HEK293 (cell line): ENCODE data around the gene SIX2.
A peak's percentile ranks its signal among the peaks of the same experiment; 100 is the strongest.
"Not testable (repeated sequence)": the region's sequence is repeated elsewhere in the genome, so short reads cannot be mapped to it uniquely, and the experiment has no call there.

Source experiments
- CTCF ChIA-PET: fragments of 350-600 bp; formaldehyde crosslinking; extraction: SDS; loops from one replicate; lab custom pipeline; 2021; ENCODE audit warnings: antibody characterized with exemption; lab: Yijun Ruan, JAX
- POLR2A ChIA-PET: fragments of 300-600 bp; formaldehyde crosslinking; extraction: SDS; loops from one replicate; lab custom pipeline; 2020; ENCODE audit warnings: antibody characterized with exemption, inconsistent platforms; lab: Yijun Ruan, JAX
- H3K27ac ChIP-seq: fragments of 200-500 bp; sonication (Bioruptor generic); 2 replicates; pipeline ENCODE4 v1.5.1; 2014; ENCODE audit warnings: low read depth, low read length, control low read depth, inconsistent platforms; ENCODE audit errors: extremely low read depth
- H3K36me3 ChIP-seq, 2 experiments: fragments of 200-500 bp in 1 of 2; sonication (Bioruptor generic) in 1 of 2; 1 replicate in 1 of 2; 2 replicates in 1 of 2; pipeline ENCODE4 v1.5.1; 2014 to 2017; ENCODE audit warnings: inconsistent platforms in 2 of 2, low read length in 2 of 2; ENCODE audit not compliant: control insufficient read depth in 2 of 2, insufficient read depth in 1 of 2
- H3K4me1 ChIP-seq: fragments of 200-500 bp; sonication (Bioruptor generic); 2 replicates; pipeline ENCODE4 v1.5.1; 2014; ENCODE audit warnings: mild to moderate bottlenecking, low read length, inconsistent platforms; ENCODE audit not compliant: control insufficient read depth, insufficient read depth
- H3K4me3 ChIP-seq: 2 replicates; pipeline ENCODE4 v1.5.1; 2011; ENCODE audit warnings: low read depth, mild to moderate bottlenecking, control low read depth, low read length, moderate library complexity
- H3K9me3 ChIP-seq: fragments of 200-500 bp; sonication (Bioruptor generic); 2 replicates; pipeline ENCODE4 v1.5.1; 2014; ENCODE audit warnings: low read depth, low read length, inconsistent platforms; ENCODE audit not compliant: control insufficient read depth, insufficient read depth
- GLI2 ChIP-seq: fragments of 450-650 bp; formaldehyde crosslinking; IDR thresholded peaks from 2 replicates; pipeline ENCODE4; 2017; ENCODE audit warnings: missing biosample characterization, missing genetic modification characterization, low read depth, borderline replicate concordance
- GLIS2 ChIP-seq: fragments of 450-650 bp; formaldehyde crosslinking; IDR thresholded peaks from 2 replicates; pipeline ENCODE4 v1.5.1; 2016; ENCODE audit warnings: missing biosample characterization, missing genetic modification characterization
- SCRT2 ChIP-seq: fragments of 450-650 bp; formaldehyde crosslinking; IDR thresholded peaks from 2 replicates; pipeline ENCODE4 v1.5.1; 2016; ENCODE audit warnings: missing biosample characterization, missing genetic modification characterization
- ZBTB20 ChIP-seq: fragments of 450-650 bp; formaldehyde crosslinking; IDR thresholded peaks from 2 replicates; pipeline ENCODE4 v1.5.1; 2016; ENCODE audit warnings: missing biosample characterization, missing genetic modification characterization
- ZNF112 ChIP-seq: fragments of 450-650 bp; formaldehyde crosslinking; IDR thresholded peaks from 2 replicates; pipeline ENCODE4 v1.5.0; 2017; ENCODE audit warnings: missing biosample characterization, missing genetic modification characterization
- ZNF138 ChIP-seq: fragments of 450-650 bp; formaldehyde crosslinking; IDR thresholded peaks from 2 replicates; pipeline ENCODE4 v1.5.1; 2016; ENCODE audit warnings: missing biosample characterization, missing genetic modification characterization, borderline replicate concordance
- ZNF157 ChIP-seq: fragments of 450-650 bp; formaldehyde crosslinking; IDR thresholded peaks from 2 replicates; pipeline ENCODE4 v1.5.1; 2016; ENCODE audit warnings: missing biosample characterization, missing genetic modification characterization
- ZNF221 ChIP-seq: fragments of 450-650 bp; formaldehyde crosslinking; IDR thresholded peaks from 2 replicates; pipeline ENCODE4 v1.5.1; 2017; ENCODE audit warnings: missing biosample characterization, missing genetic modification characterization, borderline replicate concordance
- ZNF239 ChIP-seq: fragments of 450-650 bp; formaldehyde crosslinking; IDR thresholded peaks from 2 replicates; pipeline ENCODE4 v1.5.1; 2016; ENCODE audit warnings: missing biosample characterization, missing genetic modification characterization
- ZNF24 ChIP-seq: fragments of 450-650 bp; formaldehyde crosslinking; IDR thresholded peaks from 2 replicates; pipeline ENCODE4 v1.5.1; 2016; ENCODE audit warnings: missing biosample characterization, missing genetic modification characterization
- ZNF341 ChIP-seq: fragments of 450-650 bp; formaldehyde crosslinking; IDR thresholded peaks from 2 replicates; pipeline ENCODE4; 2016; ENCODE audit warnings: low read depth, missing biosample characterization, missing genetic modification characterization
- ZNF366 ChIP-seq: fragments of 450-650 bp; formaldehyde crosslinking; conservative IDR thresholded peaks from 2 replicates; pipeline ENCODE4 v1.5.1; 2016; ENCODE audit warnings: missing biosample characterization, missing genetic modification characterization
- ZNF510 ChIP-seq: fragments of 450-650 bp; formaldehyde crosslinking; IDR thresholded peaks from 2 replicates; pipeline ENCODE4 v1.5.1; 2018; ENCODE audit warnings: mild to moderate bottlenecking, missing genetic modification characterization, missing biosample characterization; ENCODE audit not compliant: insufficient replicate concordance
- ZNF585B ChIP-seq: fragments of 450-650 bp; formaldehyde crosslinking; IDR thresholded peaks from 2 replicates; pipeline ENCODE4 v1.5.1; 2016; ENCODE audit warnings: missing biosample characterization, missing genetic modification characterization
- ZNF624 ChIP-seq: fragments of 450-650 bp; formaldehyde crosslinking; IDR thresholded peaks from 2 replicates; pipeline ENCODE4 v1.5.1; 2017; ENCODE audit warnings: missing biosample characterization, missing genetic modification characterization
- TF ChIP-seq, protein P1 (sequence below): sonication (generic); formaldehyde crosslinking; IDR thresholded peaks from 2 replicates; pipeline ENCODE4 v1.8.1; 2022; ENCODE audit warnings: mild to moderate bottlenecking, moderate library complexity, missing genetic modification reagents
- TF ChIP-seq, protein P2 (sequence below): fragments of 450-650 bp; formaldehyde crosslinking; conservative IDR thresholded peaks from 2 replicates; pipeline ENCODE4 v1.5.1; 2016; ENCODE audit warnings: low read depth, missing biosample characterization, missing genetic modification characterization
- TF ChIP-seq, protein P3 (sequence below): fragments of 450-650 bp; formaldehyde crosslinking; IDR thresholded peaks from 2 replicates; pipeline ENCODE4 v1.5.1; 2017; ENCODE audit warnings: missing biosample characterization, missing genetic modification characterization

SIX2 gene

DNA sequence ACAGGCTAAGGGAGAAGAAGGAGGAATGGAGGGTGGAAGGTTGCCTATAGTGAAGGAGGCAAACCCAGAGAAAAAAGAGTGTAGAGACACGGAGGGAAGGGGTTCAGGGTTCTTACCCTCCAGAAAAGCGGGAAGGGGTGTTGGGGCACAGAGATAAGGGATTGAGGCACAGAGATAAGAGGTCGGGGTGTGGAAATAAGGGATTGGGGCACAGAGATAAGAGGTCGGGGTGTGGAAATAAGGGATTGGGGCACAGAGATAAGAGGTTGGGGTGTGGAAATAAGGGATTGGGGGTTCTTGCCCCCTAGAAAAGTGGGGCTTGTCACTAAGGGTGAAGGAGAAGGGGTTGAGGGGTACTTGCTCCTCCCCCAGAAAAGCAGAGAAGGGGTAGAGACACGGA, 29.6 kb upstream of the SIX2 start:
- H3K36me3 ChIP-seq, POLR2A ChIA-PET, H3K27ac ChIP-seq, H3K4me3 ChIP-seq, H3K4me1 ChIP-seq, H3K9me3 ChIP-seq, CTCF ChIA-PET: not testable (repeated sequence)

DNA sequence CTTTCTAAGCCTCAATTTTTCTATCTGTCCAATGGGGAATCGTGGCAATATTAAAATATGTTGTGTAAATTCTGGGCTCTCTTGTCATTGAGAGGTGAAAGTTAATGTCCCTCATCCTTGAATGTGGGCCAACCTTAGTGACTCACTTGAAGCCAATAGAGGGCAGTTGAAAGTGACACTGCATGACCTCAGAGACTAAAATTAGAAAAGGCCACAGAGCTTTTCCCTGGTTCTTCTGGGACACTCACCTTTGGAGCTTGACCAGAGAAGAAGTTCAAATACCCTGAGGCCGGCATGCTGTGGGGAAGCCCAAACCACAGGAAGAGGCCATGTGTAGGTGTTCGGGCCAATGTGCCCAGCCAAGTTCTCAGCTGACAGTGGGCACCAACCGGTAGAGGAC, 24.1 kb upstream of the SIX2 start:
- no peaks in the 10 kb centered on the region for H3K4me1 ChIP-seq
- no peaks in the 10 kb centered on the region for H3K36me3 ChIP-seq
- TF ChIP-seq ZNF510 (tag by site-specific recombination) (no peak), SCRT2 (tag by site-specific recombination) (no peak), ZNF239 (tag by site-specific recombination) (no peak), ZNF221 (tag by site-specific recombination) (no peak), GLIS2 (tag by site-specific recombination) (no peak), ZNF24 (no peak), GLI2 (no peak), ZNF138 (no peak), ZNF157 (tag by site-specific recombination) (no peak)
- TF ChIP-seq, protein P1, sequence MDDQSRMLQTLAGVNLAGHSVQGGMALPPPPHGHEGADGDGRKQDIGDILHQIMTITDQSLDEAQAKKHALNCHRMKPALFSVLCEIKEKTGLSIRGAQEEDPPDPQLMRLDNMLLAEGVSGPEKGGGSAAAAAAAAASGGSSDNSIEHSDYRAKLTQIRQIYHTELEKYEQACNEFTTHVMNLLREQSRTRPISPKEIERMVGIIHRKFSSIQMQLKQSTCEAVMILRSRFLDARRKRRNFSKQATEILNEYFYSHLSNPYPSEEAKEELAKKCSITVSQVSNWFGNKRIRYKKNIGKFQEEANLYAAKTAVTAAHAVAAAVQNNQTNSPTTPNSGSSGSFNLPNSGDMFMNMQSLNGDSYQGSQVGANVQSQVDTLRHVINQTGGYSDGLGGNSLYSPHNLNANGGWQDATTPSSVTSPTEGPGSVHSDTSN (CRISPR knock-in tag) = no peak
- TF ChIP-seq, protein P2, sequence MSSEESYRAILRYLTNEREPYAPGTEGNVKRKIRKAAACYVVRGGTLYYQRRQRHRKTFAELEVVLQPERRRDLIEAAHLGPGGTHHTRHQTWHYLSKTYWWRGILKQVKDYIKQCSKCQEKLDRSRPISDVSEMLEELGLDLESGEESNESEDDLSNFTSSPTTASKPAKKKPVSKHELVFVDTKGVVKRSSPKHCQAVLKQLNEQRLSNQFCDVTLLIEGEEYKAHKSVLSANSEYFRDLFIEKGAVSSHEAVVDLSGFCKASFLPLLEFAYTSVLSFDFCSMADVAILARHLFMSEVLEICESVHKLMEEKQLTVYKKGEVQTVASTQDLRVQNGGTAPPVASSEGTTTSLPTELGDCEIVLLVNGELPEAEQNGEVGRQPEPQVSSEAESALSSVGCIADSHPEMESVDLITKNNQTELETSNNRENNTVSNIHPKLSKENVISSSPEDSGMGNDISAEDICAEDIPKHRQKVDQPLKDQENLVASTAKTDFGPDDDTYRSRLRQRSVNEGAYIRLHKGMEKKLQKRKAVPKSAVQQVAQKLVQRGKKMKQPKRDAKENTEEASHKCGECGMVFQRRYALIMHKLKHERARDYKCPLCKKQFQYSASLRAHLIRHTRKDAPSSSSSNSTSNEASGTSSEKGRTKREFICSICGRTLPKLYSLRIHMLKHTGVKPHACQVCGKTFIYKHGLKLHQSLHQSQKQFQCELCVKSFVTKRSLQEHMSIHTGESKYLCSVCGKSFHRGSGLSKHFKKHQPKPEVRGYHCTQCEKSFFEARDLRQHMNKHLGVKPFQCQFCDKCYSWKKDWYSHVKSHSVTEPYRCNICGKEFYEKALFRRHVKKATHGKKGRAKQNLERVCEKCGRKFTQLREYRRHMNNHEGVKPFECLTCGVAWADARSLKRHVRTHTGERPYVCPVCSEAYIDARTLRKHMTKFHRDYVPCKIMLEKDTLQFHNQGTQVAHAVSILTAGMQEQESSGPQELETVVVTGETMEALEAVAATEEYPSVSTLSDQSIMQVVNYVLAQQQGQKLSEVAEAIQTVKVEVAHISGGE (tag by site-specific recombination) = no peak
- TF ChIP-seq, all 188 proteins: peak for 0
- no peak overlapping the region for H3K27ac ChIP-seq
- POLR2A ChIA-PET = no interaction called here
- CTCF ChIA-PET = no interaction called here
- H3K9me3 ChIP-seq = no peaks in the 10 kb centered on the region
- H3K4me3 ChIP-seq = no peak overlapping the region

GRCh38 chr2:45031028-45031427, 21.8 kb upstream of the SIX2 start:
- TF ChIP-seq ZNF585B (no peak), ZBTB20 (tag by site-specific recombination) (no peak), ZNF624 (no peak), ZNF341 (tag by site-specific recombination) (0 out of 2 replicates have a peak, but pooled peaks have one; percentile 11)
- Histone ChIP-seq H3K36me3 (no peaks in the 10 kb centered on the region), H3K9me3 (no peaks in the 10 kb centered on the region), H3K4me1 (no peaks in the 10 kb centered on the region), H3K4me3 (no peak overlapping the region), H3K27ac (no peak overlapping the region)
- POLR2A ChIA-PET = no interaction called here
- CTCF ChIA-PET = no interaction called here

DNA sequence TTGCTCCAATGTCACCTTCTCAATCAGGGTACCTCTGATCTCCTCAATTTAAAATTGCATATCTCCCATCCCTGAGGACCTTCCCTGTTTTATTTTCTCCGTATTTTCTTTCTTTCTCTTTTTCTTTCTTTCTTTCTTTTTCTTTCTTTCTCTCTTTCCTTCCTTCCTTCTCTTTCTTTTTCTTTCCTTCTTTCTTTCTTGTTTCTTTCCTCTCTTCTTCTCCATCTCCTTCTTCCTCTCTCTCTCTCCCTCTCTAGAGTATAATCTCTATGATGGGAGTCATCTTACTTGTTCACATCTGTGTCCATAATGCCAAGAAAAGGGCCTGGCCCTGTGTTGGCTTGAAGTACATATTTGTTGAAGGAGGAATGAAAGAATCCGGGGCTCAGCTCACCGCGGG, 21.3 kb upstream of the SIX2 start:
- POLR2A ChIA-PET = no interaction called here
- no peak overlapping the region for H3K27ac ChIP-seq
- H3K4me1 ChIP-seq = no peaks in the 10 kb centered on the region
- no peaks in the 10 kb centered on the region for H3K36me3 ChIP-seq
- CTCF ChIA-PET = no interaction called here
- no peak overlapping the region for H3K4me3 ChIP-seq
- no peaks in the 10 kb centered on the region for H3K9me3 ChIP-seq
- TF ChIP-seq, protein P3, sequence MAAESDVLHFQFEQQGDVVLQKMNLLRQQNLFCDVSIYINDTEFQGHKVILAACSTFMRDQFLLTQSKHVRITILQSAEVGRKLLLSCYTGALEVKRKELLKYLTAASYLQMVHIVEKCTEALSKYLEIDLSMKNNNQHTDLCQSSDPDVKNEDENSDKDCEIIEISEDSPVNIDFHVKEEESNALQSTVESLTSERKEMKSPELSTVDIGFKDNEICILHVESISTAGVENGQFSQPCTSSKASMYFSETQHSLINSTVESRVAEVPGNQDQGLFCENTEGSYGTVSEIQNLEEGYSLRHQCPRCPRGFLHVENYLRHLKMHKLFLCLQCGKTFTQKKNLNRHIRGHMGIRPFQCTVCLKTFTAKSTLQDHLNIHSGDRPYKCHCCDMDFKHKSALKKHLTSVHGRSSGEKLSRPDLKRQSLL (tag by site-specific recombination) = no peak
- TF ChIP-seq ZNF366 (tag by site-specific recombination) = peak; percentile 56; the same call in 1 of the 2 replicates
- TF ChIP-seq ZNF112 (tag by site-specific recombination) = no peak
- TF ChIP-seq, all 188 proteins: peak for 1
